Activated T-helper 1 cell treated with anti-CD3 and anti-CD28 coated beads, Interleukin-12 subunit alpha, Interleukin-12 subunit beta, Interleukin-2, Interleukin-4 antibody, amounts not matched to agents 30 ng/mL and 10 ng/mL and 1 ng/mL, durations not matched to agents 14 hours and 24 hours and 36 hours (primary cell): ENCODE data around the gene CTIF. TPM values are rescaled to one million over a fixed set of nuclear protein-coding genes. Genes with fewer than 3 reads are reported as not detected.

ENCODE experiments used
- DNase-seq: peaks from one replicate; pipeline ENCODE4 v3.0.0; 2021; ENCODE audit warnings: low spot score
- H3K27ac Mint-ChIP-seq: one replicate; pipeline ENCODE4 v1.8.0; 2021; ENCODE audit warnings: mild to moderate bottlenecking, mixed read lengths
- H3K27me3 Mint-ChIP-seq: one replicate; pipeline ENCODE4 v1.8.0; 2022; ENCODE audit warnings: mild to moderate bottlenecking, moderate library complexity, mixed read lengths; ENCODE audit not compliant: insufficient read depth
- H3K36me3 Mint-ChIP-seq: one replicate; pipeline ENCODE4 v1.8.0; 2021; ENCODE audit warnings: low read depth, mixed read lengths
- H3K4me1 Mint-ChIP-seq: one replicate; pipeline ENCODE4 v1.8.0; 2021; ENCODE audit warnings: low read depth, mixed read lengths
- H3K4me3 Mint-ChIP-seq: one replicate; pipeline ENCODE4 v1.8.0; 2021; ENCODE audit warnings: mild to moderate bottlenecking, moderate library complexity, mixed read lengths
- H3K9me3 Mint-ChIP-seq: one replicate; pipeline ENCODE4 v1.8.0; 2021; ENCODE audit warnings: mixed read lengths
- intact Hi-C: fragments of 100-400 bp; cut with micrococcal nuclease; formaldehyde crosslinking; loops from one replicate; pipeline ENCODE4 v1.15.1; 2024
- total RNA-seq: library from RNA; stranded (reverse); gene quantifications from 2 replicates; pipeline ENCODE4 v1.2.3, GENCODE V29; 2022

CTIF gene
- total RNA-seq, 1 donor from 2014 or later = 7.2 TPM

DNA sequence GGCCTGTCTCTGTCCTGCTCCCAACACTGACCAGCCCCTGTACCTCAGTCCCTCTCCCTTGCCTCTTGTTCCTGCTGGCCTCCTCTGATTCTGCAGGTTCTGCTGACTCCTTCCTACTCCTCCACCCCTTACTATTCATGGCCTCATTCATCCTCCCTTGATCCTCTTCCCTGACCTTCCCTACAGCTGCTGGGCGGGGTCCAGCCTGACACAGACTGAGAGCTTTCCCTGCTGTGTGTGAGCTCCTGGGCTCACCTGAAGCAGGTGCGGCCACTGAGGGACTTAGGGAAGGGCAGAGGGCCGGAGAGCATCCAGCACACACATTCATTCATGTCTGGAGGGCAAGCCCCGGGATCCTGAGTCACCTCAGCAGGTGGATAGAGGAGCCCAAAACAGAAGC lies 185.6 kb downstream of the CTIF start:
- intact Hi-C loops = no loop called here
- no peak for DNase-seq
- no peaks in the 10 kb centered on the region for H3K36me3 Mint-ChIP-seq
- H3K4me1 Mint-ChIP-seq = peaks cover 17% of the 10 kb centered on the region
- no peaks in the 10 kb centered on the region for H3K9me3 Mint-ChIP-seq
- H3K4me3 Mint-ChIP-seq = no peak overlapping the region
- no peak overlapping the region for H3K27ac Mint-ChIP-seq
- peaks cover 4% of the 10 kb centered on the region for H3K27me3 Mint-ChIP-seq

DNA sequence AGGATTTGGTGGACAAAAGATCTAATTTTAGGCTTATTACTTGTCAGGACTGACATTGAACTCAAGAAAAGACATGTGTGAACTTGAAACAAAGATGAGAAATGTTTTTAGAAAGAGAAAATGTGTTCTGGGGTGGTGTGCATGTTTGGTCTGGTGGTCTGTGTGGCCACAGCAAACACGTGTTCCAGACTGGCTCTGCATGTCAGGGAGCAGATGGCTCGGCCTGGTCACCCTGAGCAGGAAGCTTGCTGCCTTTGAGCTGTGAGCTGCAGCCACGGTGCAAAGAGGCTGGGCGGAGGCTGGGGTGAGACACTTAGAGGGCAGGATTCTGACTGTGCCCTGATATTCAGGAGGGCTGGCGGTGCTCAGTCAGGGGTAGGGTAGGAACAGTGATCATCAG lies 186.1 kb downstream of the CTIF start:
- H3K4me3 Mint-ChIP-seq = no peak overlapping the region
- no peak overlapping the region for H3K27ac Mint-ChIP-seq
- DNase-seq = no peak
- H3K4me1 Mint-ChIP-seq = peaks cover 17% of the 10 kb centered on the region
- H3K27me3 Mint-ChIP-seq = peaks cover 4% of the 10 kb centered on the region
- no peaks in the 10 kb centered on the region for H3K36me3 Mint-ChIP-seq
- intact Hi-C loops = no loop called here
- no peaks in the 10 kb centered on the region for H3K9me3 Mint-ChIP-seq

GRCh38 chr18:48725562-48725961 lies 186.7 kb downstream of the CTIF start:
- no peak overlapping the region for H3K4me3 Mint-ChIP-seq
- no peaks in the 10 kb centered on the region for H3K36me3 Mint-ChIP-seq
- no peak for DNase-seq
- H3K4me1 Mint-ChIP-seq = peaks cover 17% of the 10 kb centered on the region
- H3K9me3 Mint-ChIP-seq = no peaks in the 10 kb centered on the region
- H3K27me3 Mint-ChIP-seq = peaks cover 4% of the 10 kb centered on the region
- no peak overlapping the region for H3K27ac Mint-ChIP-seq
- intact Hi-C loops = no loop called here

- no peak overlapping the region for H3K4me3 Mint-ChIP-seq
- no peak overlapping the region for H3K27ac Mint-ChIP-seq
- H3K36me3 Mint-ChIP-seq = no peaks in the 10 kb centered on the region
- H3K27me3 Mint-ChIP-seq = peaks cover 4% of the 10 kb centered on the region
- intact Hi-C loops = no loop called here
- DNase-seq = no peak
- H3K4me1 Mint-ChIP-seq = peaks cover 17% of the 10 kb centered on the region
- no peaks in the 10 kb centered on the region for H3K9me3 Mint-ChIP-seq
Observed at GRCh38 chr18:48727681-48728080, 188.8 kb downstream of the CTIF start.

DNA sequence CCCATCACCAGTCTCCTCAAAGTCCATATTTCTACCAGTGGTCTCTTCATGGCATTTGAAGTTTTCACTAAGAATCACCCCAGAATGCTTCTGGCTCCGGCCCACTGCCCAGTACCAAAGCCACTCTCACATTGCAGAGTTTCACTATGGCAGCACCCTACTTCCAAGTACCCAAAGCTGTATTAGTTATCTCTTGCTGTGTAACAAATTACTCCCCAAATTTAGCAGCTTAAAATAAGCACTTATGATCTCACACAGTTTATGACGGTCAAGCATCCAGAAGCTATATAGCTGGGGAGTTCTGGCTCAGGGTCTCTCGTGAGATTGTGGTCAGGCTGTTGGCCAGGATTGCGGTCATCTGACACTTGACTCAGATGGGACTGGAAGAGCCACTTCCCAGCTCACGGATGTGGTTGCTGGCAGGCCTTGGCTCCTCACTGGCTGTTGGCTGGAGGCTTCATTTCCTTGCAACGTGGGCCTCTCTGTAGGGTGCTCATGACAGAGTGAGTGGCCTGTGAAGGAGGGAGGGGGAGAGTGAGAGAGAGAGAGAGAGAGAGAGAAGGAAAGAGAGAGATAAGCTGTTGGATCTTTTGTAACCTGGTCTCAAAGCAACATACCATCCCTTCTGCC lies 189.5 kb downstream of the CTIF start:
- peaks cover 4% of the 10 kb centered on the region for H3K27me3 Mint-ChIP-seq
- no peaks in the 10 kb centered on the region for H3K9me3 Mint-ChIP-seq
- intact Hi-C loops = no loop called here
- H3K4me3 Mint-ChIP-seq = no peak overlapping the region
- H3K27ac Mint-ChIP-seq = no peak overlapping the region
- peaks cover 17% of the 10 kb centered on the region for H3K4me1 Mint-ChIP-seq
- H3K36me3 Mint-ChIP-seq = no peaks in the 10 kb centered on the region
- no peak for DNase-seq

DNA sequence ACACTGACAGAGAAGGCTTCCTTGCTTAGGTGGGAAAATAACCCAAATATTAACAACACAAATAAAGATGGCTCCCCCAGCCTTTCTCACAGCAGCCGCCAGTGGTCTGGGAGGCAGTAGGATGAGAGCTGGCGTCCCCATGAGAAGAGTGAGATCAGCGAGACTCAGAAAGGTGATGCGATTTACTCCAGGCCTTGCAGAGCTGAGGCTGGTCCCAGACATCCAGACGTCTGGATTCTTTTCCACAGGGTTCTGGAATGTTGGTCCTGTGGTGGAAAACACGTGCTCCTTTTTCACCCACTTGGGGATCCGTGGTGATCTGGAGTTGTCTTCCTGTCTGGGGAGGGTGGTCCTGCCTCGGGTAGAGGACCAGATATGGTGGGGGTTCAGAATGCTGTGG lies 190.6 kb downstream of the CTIF start:
- no peak for DNase-seq
- Mint-ChIP-seq H3K27me3 (peaks cover 4% of the 10 kb centered on the region), H3K4me1 (peaks cover 17% of the 10 kb centered on the region), H3K27ac (no peak overlapping the region), H3K4me3 (no peak overlapping the region), H3K36me3 (no peaks in the 10 kb centered on the region), H3K9me3 (no peaks in the 10 kb centered on the region)
- intact Hi-C loops = no loop called here

GRCh38 chr18:48730010-48730409 lies 191.2 kb downstream of the CTIF start:
- no peak for DNase-seq
- no peaks in the 10 kb centered on the region for H3K9me3 Mint-ChIP-seq
- H3K27me3 Mint-ChIP-seq = peaks cover 4% of the 10 kb centered on the region
- H3K4me1 Mint-ChIP-seq = peaks cover 19% of the 10 kb centered on the region
- H3K4me3 Mint-ChIP-seq = no peak overlapping the region
- H3K27ac Mint-ChIP-seq = no peak overlapping the region
- intact Hi-C loops = no loop called here
- no peaks in the 10 kb centered on the region for H3K36me3 Mint-ChIP-seq

GRCh38 chr18:48732767-48733424 lies 194.1 kb downstream of the CTIF start:
- no peaks in the 10 kb centered on the region for H3K27me3 Mint-ChIP-seq
- no peaks in the 10 kb centered on the region for H3K36me3 Mint-ChIP-seq
- no peak overlapping the region for H3K27ac Mint-ChIP-seq
- intact Hi-C loops = no loop called here
- DNase-seq = no peak
- H3K4me3 Mint-ChIP-seq = no peak overlapping the region
- H3K4me1 Mint-ChIP-seq = peaks cover 6% of the 10 kb centered on the region
- H3K9me3 Mint-ChIP-seq = no peaks in the 10 kb centered on the region

DNA sequence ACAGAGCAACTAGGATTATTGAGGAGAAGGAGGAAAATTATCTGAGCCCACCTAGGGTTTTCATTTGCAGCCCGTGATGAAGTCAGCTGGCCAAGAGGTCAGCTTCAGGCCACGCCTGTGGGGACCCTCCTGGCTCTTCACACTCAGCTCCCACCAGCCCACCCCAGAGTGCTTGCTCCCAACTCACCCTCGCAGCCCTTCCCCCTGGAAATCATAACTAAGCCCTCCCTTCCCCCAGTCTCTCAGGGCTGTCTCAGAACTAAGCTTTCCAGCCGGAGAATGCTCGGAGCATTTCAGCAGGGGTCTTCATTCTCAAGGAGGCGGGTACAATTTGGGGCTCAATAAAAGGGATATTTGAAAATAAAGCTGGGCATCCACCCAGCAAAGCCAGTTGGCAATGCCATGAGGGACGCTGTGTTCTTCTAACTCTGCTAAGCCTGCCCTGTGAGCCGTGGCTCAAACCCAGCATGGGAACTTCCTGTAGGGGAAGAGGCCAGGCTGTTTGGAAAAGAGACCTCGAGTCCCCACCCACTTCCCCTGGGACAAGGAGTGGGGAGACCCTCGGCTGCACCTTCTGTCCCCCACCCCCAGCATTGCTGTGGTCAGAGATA lies 194.9 kb downstream of the CTIF start:
- no peak for DNase-seq
- Mint-ChIP-seq H3K27me3 (no peaks in the 10 kb centered on the region), H3K36me3 (no peaks in the 10 kb centered on the region), H3K27ac (no peak overlapping the region), H3K9me3 (no peaks in the 10 kb centered on the region), H3K4me3 (no peak overlapping the region), H3K4me1 (peaks cover 6% of the 10 kb centered on the region)
- intact Hi-C loops = no loop called here

DNA sequence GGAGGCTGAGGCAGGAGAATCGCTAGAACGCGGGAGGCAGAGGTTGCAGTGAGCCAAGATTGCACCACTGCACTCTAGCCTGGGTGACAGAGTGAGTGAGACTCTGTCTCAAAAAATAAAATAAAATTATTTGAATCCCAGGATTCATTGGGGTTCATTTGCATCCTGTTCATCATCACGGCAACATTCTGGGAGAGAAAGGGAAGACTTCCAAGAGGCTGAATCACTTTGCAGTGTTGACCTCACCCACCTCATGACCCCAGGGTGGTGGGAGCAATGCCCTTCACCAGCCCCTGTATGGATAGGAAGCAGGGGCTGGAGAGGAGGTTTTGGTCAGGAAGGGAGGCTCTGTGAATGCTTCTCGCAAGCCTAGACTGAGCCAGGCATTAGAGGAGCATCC lies 195.6 kb downstream of the CTIF start:
- Mint-ChIP-seq H3K9me3 (no peaks in the 10 kb centered on the region), H3K4me1 (peaks cover 6% of the 10 kb centered on the region), H3K4me3 (no peak overlapping the region), H3K27ac (no peak overlapping the region), H3K27me3 (no peaks in the 10 kb centered on the region), H3K36me3 (no peaks in the 10 kb centered on the region)
- intact Hi-C loops = no loop called here
- DNase-seq = no peak

- H3K27me3 Mint-ChIP-seq = no peaks in the 10 kb centered on the region
- no peaks in the 10 kb centered on the region for H3K36me3 Mint-ChIP-seq
- no peak overlapping the region for H3K27ac Mint-ChIP-seq
- DNase-seq = no peak
- H3K9me3 Mint-ChIP-seq = no peaks in the 10 kb centered on the region
- intact Hi-C loops = no loop called here
- no peak overlapping the region for H3K4me3 Mint-ChIP-seq
- H3K4me1 Mint-ChIP-seq = peaks cover 6% of the 10 kb centered on the region
Observed at GRCh38 chr18:48735080-48735676, 196.3 kb downstream of the CTIF start.

DNA sequence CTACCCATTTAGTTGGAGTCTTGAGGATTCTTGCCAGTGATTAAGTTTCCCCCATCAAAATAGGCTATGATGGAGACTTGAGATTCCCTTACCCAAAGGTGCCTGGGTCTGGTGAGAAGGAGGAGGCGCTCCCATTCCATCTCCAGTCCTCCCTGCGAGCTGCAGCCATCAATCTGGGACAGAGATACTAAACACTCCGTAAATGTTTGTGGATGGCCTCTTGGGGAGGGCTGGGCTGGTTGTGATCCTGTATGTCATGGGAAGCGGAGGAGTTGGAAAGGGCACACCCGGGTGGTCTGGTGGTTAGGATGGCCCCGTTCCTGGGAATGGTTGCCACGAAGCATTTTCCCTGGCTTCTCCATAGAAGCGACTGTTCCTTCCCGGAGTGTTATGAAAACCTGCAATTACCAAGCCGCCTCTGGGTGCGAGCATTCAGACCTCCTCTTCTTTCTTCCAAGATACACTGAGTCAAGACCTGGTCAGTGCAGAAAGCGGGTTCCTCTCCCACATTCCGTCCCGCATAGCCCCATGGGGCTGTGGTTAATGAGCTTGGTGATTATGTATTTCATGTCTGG lies 196.9 kb downstream of the CTIF start:
- intact Hi-C loops = no loop called here
- peaks cover 6% of the 10 kb centered on the region for H3K4me1 Mint-ChIP-seq
- H3K36me3 Mint-ChIP-seq = no peaks in the 10 kb centered on the region
- no peaks in the 10 kb centered on the region for H3K27me3 Mint-ChIP-seq
- H3K4me3 Mint-ChIP-seq = no peak overlapping the region
- DNase-seq = no peak
- no peaks in the 10 kb centered on the region for H3K9me3 Mint-ChIP-seq
- H3K27ac Mint-ChIP-seq = no peak overlapping the region
